ENCODE results near the gene ITGB5. TPM values are rescaled to one million over a fixed set of nuclear protein-coding genes. Genes with fewer than 3 reads are reported as not detected.

Gene ITGB5
- total RNA-seq, 1 donor from 2014 or later = 156 TPM

DNA sequence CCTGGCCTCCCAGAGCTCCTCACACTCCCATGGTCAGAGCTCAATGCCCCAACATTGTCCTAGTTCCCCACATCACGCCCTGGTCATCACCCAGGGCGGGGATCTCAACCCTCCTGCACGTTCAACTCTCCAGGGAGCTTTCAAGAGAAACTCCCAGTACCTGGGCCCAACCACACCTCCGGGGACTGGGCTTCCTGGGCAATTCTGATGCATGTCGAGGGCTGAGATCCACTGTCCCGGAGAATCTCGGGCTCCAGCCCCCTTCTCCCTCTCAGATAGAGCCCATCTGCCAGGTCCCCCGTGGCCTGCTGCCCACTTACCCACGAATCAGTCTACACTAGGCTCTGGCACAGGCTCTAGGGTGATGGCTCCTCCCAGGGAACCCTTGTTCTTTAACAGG lies 117.7 kb downstream of the ITGB5 start:
- Histone ChIP-seq H3K36me3 (peaks cover 0 to 54% of the 10 kb centered on the region in 2 donors), H3K4me1 (peaks cover 43% of the 10 kb centered on the region), H3K9me3 (no peaks in the 10 kb centered on the region), H3K27me3 (no peaks in the 10 kb centered on the region), H3K4me3 (no peak overlapping the region), H3K27ac (peak overlapping the region; percentile 50)
- no peak for DNase-seq (ENCODE audit: extremely low spot score in 2 of 2)
- intact Hi-C loops (cut with DNase I) = no loop called here
- no peak for TF ChIP-seq POLR2AphosphoS5 (IDR thresholded peaks at IDR 0.05; ENCODE audit: insufficient read depth in 1 of 2, low read depth in 1 of 2)
- no peak for TF ChIP-seq POLR2A (IDR thresholded peaks at IDR 0.05)
- TF ChIP-seq, protein P1, sequence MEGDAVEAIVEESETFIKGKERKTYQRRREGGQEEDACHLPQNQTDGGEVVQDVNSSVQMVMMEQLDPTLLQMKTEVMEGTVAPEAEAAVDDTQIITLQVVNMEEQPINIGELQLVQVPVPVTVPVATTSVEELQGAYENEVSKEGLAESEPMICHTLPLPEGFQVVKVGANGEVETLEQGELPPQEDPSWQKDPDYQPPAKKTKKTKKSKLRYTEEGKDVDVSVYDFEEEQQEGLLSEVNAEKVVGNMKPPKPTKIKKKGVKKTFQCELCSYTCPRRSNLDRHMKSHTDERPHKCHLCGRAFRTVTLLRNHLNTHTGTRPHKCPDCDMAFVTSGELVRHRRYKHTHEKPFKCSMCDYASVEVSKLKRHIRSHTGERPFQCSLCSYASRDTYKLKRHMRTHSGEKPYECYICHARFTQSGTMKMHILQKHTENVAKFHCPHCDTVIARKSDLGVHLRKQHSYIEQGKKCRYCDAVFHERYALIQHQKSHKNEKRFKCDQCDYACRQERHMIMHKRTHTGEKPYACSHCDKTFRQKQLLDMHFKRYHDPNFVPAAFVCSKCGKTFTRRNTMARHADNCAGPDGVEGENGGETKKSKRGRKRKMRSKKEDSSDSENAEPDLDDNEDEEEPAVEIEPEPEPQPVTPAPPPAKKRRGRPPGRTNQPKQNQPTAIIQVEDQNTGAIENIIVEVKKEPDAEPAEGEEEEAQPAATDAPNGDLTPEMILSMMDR (IDR thresholded peaks at IDR 0.05) = no peak

DNA sequence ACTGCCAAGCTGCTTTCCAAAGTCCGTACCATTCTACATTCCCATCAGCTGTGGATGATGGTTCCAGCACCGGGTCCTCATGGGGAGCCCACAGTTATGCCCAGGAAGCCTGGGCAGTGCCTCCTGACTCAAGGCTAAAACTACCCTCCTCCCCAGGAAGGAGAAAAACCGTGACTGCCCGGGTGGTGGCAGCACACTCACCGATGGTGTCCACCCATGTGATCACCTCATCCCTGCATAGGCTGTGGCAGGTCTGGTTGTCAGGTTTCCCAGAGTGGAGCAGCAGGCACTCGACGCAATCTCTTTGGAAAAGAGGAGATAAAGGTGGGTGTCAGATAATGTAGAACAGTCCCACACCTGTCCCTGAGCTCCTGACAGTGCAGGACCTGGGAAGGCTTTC lies 118.4 kb downstream of the ITGB5 start:
- Histone ChIP-seq H3K4me1 (peaks cover 36% of the 10 kb centered on the region), H3K4me3 (no peak overlapping the region), H3K27ac (no peak overlapping the region), H3K36me3 (peaks cover 0 to 60% of the 10 kb centered on the region in 2 donors), H3K9me3 (no peaks in the 10 kb centered on the region), H3K27me3 (no peaks in the 10 kb centered on the region)
- TF ChIP-seq POLR2AphosphoS5 (IDR thresholded peaks at IDR 0.05; ENCODE audit: insufficient read depth in 1 of 2, low read depth in 1 of 2) (no peak), POLR2A (IDR thresholded peaks at IDR 0.05) (no peak)
- TF ChIP-seq, protein P1 (IDR thresholded peaks at IDR 0.05) = no peak
- no peak for DNase-seq (ENCODE audit: extremely low spot score in 2 of 2)
- intact Hi-C loops (cut with DNase I) = no loop called here

DNA sequence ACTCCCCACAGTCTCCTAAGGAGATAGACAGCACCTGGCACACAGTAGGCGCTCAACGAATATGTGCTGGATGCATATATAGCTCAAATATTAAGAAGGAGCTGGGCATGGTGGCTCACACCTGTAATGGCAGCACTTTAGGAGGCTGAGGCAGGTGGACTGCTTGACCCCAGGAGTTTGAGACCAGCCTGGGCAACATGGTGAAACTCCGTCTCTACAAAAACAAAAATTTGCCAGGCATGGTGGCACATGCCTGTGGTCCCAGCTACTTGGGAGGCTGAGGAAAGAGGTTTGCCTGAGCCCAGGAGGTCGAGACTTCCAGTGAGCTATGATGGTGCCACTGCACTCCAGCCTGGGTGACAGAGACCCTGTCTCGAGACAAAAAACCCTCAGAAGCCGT lies 119.5 kb downstream of the ITGB5 start:
- Histone ChIP-seq H3K36me3 (peaks cover 0 to 72% of the 10 kb centered on the region in 2 donors), H3K4me3 (no peak overlapping the region), H3K27ac (no peak overlapping the region), H3K4me1 (peaks cover 32% of the 10 kb centered on the region), H3K9me3 (no peaks in the 10 kb centered on the region), H3K27me3 (no peaks in the 10 kb centered on the region)
- no peak for DNase-seq (ENCODE audit: extremely low spot score in 2 of 2)
- intact Hi-C loops (cut with DNase I) = no loop called here
- TF ChIP-seq POLR2A (IDR thresholded peaks at IDR 0.05) (no peak), POLR2AphosphoS5 (IDR thresholded peaks at IDR 0.05; ENCODE audit: insufficient read depth in 1 of 2, low read depth in 1 of 2) (no peak)
- TF ChIP-seq, protein P1 (IDR thresholded peaks at IDR 0.05) = no peak

DNA sequence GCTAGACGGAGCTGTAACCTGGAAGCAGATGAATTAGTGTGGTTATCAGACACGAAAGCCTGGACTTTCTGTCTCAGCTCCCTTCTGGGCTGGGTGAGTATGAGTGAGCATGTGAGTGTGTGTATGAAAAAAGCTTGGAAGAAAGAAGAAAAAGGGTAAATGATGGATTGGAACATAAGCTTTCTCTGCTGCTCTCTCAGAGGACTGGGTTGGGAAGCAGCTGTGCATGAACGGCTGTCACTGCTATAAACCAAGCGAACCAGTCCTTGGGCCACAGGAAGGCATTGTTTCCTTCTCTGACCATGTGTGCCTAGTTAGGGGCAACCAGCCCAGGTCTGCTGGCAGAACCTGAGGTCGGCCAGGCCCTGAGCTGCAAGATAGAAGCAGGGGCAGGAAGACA lies 119.9 kb downstream of the ITGB5 start:
- H3K4me3 ChIP-seq = no peak overlapping the region
- TF ChIP-seq POLR2A (IDR thresholded peaks at IDR 0.05) (no peak), POLR2AphosphoS5 (IDR thresholded peaks at IDR 0.05; ENCODE audit: insufficient read depth in 1 of 2, low read depth in 1 of 2) (no peak)
- TF ChIP-seq, protein P1 (IDR thresholded peaks at IDR 0.05) = no peak
- H3K27me3 ChIP-seq = no peaks in the 10 kb centered on the region
- H3K36me3 ChIP-seq = peaks cover 0 to 73% of the 10 kb centered on the region in 2 donors
- peaks cover 29% of the 10 kb centered on the region for H3K4me1 ChIP-seq
- DNase-seq (ENCODE audit: extremely low spot score in 2 of 2) = no peak
- H3K9me3 ChIP-seq = no peaks in the 10 kb centered on the region
- no peak overlapping the region for H3K27ac ChIP-seq
- intact Hi-C loops (cut with DNase I) = no loop called here

DNA sequence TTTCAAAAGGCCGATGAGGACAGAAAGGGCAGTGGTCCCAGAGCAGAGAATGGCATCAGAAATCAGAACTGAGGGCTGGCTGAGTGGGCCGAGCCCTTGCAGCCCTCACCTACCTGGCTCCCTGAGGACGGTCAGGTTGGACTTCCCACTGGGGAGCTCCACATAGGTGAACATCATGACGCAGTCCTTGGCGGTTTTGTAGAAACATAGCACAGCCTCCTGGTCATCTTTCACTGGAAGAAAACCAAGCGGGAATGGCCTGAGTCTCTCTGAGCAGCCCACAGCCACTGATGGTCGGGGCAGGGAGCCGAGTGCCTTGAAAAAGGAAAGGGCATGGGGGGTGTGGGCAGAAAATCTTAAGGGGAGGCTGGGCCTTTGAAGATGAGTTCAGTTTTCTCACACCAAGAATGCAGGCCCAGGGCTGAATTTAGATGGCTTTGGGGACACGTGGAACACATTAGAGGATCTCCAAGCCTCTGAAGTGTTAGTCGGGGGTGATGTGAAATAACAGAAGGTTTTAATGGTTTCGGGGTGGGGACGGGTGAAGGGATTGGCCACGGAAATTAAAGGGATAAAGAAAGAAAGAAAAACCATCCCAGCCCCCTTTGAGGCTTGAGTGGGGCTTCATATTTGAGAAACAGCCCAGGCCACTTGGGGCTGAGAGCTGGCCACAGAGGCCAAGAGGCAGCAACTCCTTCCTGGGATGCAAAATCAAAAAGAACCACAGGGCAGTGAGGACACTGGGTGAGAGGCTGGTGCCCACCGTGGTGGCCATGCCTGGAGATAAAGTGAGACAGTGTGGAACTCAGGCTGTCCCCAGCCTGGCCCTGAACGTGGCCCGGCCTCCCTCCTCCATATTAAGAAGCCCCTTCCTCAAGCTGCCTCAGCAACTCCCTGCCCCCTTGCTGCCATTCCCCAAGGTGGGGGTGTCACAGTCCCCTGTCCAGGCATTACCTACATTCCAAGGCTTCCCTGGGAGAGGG lies 120.8 kb downstream of the ITGB5 start:
- peaks cover 29% of the 10 kb centered on the region for H3K4me1 ChIP-seq
- intact Hi-C loops (cut with DNase I) = no loop called here
- H3K36me3 ChIP-seq = peaks cover 0 to 73% of the 10 kb centered on the region in 2 donors
- H3K27me3 ChIP-seq = no peaks in the 10 kb centered on the region
- H3K9me3 ChIP-seq = no peaks in the 10 kb centered on the region
- TF ChIP-seq POLR2AphosphoS5 (IDR thresholded peaks at IDR 0.05; ENCODE audit: insufficient read depth in 1 of 2, low read depth in 1 of 2) (no peak), POLR2A (IDR thresholded peaks at IDR 0.05) (no peak)
- TF ChIP-seq, protein P1 (IDR thresholded peaks at IDR 0.05) = no peak
- no peak for DNase-seq (ENCODE audit: extremely low spot score in 2 of 2)
- H3K4me3 ChIP-seq = no peak overlapping the region
- no peak overlapping the region for H3K27ac ChIP-seq
